ENCODE measurements around the gene MXRA7. TPM values are rescaled to one million over a fixed set of nuclear protein-coding genes. Genes with fewer than 3 reads are reported as not detected.

The MXRA7 gene
- total RNA-seq, 1 donor = 287 TPM

DNA sequence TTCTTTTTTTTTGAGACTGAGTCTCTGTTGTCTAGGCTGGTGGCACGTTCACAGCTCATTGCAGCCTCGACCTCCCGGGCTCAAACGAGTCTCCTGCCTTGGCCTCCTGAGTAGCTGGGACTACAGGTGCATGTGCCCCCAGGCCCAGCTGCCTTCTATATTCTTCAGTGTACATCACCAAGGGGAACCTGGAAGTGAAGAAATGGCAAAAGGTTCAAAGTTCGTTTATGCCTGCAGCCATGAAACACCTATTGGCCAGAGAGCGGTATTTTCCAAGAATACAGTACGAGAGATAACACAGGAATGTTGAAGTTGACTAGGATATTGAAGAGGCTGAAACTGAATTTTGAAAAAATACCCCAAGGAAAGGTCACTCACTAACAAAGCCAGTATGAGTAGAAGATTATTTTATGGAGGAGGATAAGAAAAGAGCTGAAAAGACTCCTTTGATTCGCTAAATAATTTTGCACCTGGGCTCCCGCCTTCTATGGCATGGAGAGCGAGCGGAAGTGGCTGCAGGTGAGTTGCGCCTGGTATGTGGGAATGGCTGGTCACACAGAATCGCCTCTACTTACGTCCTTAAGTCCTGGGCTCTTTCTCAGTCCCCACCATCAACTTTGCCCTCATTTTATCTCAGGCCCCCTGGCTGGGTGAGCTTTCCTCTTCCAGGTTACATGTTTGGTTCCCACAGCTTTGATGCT is 77.0 kb downstream of the MXRA7 start:
- DNase-seq (ENCODE audit: low read depth) = no peak
- TF ChIP-seq, protein P1, sequence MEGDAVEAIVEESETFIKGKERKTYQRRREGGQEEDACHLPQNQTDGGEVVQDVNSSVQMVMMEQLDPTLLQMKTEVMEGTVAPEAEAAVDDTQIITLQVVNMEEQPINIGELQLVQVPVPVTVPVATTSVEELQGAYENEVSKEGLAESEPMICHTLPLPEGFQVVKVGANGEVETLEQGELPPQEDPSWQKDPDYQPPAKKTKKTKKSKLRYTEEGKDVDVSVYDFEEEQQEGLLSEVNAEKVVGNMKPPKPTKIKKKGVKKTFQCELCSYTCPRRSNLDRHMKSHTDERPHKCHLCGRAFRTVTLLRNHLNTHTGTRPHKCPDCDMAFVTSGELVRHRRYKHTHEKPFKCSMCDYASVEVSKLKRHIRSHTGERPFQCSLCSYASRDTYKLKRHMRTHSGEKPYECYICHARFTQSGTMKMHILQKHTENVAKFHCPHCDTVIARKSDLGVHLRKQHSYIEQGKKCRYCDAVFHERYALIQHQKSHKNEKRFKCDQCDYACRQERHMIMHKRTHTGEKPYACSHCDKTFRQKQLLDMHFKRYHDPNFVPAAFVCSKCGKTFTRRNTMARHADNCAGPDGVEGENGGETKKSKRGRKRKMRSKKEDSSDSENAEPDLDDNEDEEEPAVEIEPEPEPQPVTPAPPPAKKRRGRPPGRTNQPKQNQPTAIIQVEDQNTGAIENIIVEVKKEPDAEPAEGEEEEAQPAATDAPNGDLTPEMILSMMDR (IDR thresholded peaks at IDR 0.05; ENCODE audit: insufficient read depth, low read length) = no peak
- H3K4me3 ChIP-seq (ENCODE audit: low read depth, low read length) = no peak overlapping the region

DNA sequence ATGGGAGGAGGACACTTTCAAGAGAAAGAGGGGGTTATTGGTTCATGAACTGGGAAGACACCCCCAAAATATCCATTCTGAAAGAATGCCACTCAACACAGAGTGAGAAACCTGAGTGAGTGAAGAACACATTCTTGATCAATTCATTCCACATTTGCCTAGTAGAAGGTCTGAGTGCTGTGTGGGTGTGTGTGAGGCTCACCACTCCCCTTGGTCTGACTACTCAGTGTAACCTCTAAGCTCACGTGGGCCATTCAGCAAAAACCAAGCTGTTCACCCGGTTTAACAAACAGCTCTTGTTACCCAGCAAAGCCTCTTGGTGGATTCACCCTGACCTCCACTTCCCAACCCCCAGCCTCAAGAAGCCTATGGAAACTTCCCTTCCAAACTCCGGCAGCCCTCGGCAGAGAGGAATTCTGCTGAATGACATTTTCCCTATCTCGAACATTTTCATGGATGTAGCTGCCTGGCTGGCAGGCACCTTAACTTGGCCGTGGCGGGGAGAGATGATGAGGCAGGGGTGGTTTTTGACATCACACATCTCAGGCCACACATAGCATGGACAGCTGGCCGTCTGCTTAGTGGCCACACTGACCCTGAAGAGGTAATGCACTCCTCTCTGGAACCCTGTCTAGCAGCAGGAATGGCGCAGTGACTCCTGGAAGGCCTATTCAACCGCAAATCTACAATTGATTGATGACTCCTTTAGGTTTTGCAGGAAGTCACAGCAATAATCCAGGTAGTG is 78.8 kb downstream of the MXRA7 start:
- no peak for DNase-seq (ENCODE audit: low read depth)
- TF ChIP-seq, protein P1 (IDR thresholded peaks at IDR 0.05; ENCODE audit: insufficient read depth, low read length) = no peak
- no peak overlapping the region for H3K4me3 ChIP-seq (ENCODE audit: low read depth, low read length)

- H3K4me3 ChIP-seq (ENCODE audit: low read depth, low read length) = no peak overlapping the region
- TF ChIP-seq, protein P1 (IDR thresholded peaks at IDR 0.05; ENCODE audit: insufficient read depth, low read length) = no peak
- no peak for DNase-seq (ENCODE audit: low read depth)
Observed at GRCh38 chr17:76630151-76630550, 80.6 kb downstream of the MXRA7 start.

Small RNA genes lying within 50 kb of the gene (small RNA-seq; reads per million reads assigned to genes)
- gene AC005837.3 = not detected
- not detected for gene RF02271
- not detected for gene RNU6-227P
- not detected for gene RNU6-97P
- gene RNY4P36 = not detected

Other genes with a start within 250 kb of the MXRA7 start
- gene AANAT, start 243.4 kb downstream of the MXRA7 start, total RNA-seq (ENCODE audit: low replicate concordance) = not detected in 2 replicates
- 1.4 and 2.6 TPM in 2 replicates for gene RHBDF2, start 209.5 kb downstream of the MXRA7 start, total RNA-seq (ENCODE audit: low replicate concordance)
- gene CYGB, start 173.3 kb downstream of the MXRA7 start, total RNA-seq (ENCODE audit: low replicate concordance) = 25.9 and 35.2 TPM in 2 replicates
- gene PRCD, start 170.9 kb downstream of the MXRA7 start, total RNA-seq (ENCODE audit: low replicate concordance) = 4.2 and 9.4 TPM in 2 replicates
- gene ST6GALNAC2, start 125.1 kb downstream of the MXRA7 start, total RNA-seq (ENCODE audit: low replicate concordance) = 0.63 TPM in 1 of 2 replicates, not detected in the other
- gene ST6GALNAC1, start 67.2 kb downstream of the MXRA7 start, total RNA-seq (ENCODE audit: low replicate concordance) = not detected in 2 replicates
- gene JMJD6, start 15.6 kb upstream of the MXRA7 start, total RNA-seq (ENCODE audit: low replicate concordance) = 10.8 and 18.1 TPM in 2 replicates
- gene METTL23, start 15.9 kb upstream of the MXRA7 start, total RNA-seq (ENCODE audit: low replicate concordance) = 17.9 and 29.1 TPM in 2 replicates
- 62.8 and 109 TPM in 2 replicates for gene SRSF2, start 26.4 kb upstream of the MXRA7 start, total RNA-seq (ENCODE audit: low replicate concordance)
- gene MFSD11, start 27.2 kb upstream of the MXRA7 start, total RNA-seq (ENCODE audit: low replicate concordance) = 33.4 and 40.5 TPM in 2 replicates
- gene MGAT5B, start 157.4 kb upstream of the MXRA7 start, total RNA-seq (ENCODE audit: low replicate concordance) = 0.18 and 0.74 TPM in 2 replicates